Esophagus mucosa (tissue), 1 donor: ENCODE measurements around the gene RAF1. TPM values are rescaled to one million over a fixed set of nuclear protein-coding genes. Genes with fewer than 3 reads are reported as not detected.

Experiments
- ATAC-seq: fragments of 200-7000 bp; cut with Tn5 transposase; one replicate; pipeline ENCODE4 v1.9.1; 2020
- total RNA-seq: library from RNA; stranded (reverse); gene quantifications from one replicate; pipeline ENCODE4 v1.2.4, GENCODE V29; 2023
- donor health status: DM: yes; HTN: yes; CAD: no.

The RAF1 gene
- total RNA-seq, 1 donor from 2014 or later, result 57.3 TPM

- no peak for ATAC-seq
These were observed 73.8 kb downstream of the RAF1 start for GRCh38 chr3:12590096-12590495.

GRCh38 chr3:12588039-12589009 is 75.6 kb downstream of the RAF1 start:
- peak; percentile 31 for ATAC-seq

GRCh38 chr3:12586403-12586802 is 77.5 kb downstream of the RAF1 start:
- no peak for ATAC-seq

- ATAC-seq, result no peak
These were observed 77.9 kb downstream of the RAF1 start for GRCh38 chr3:12585970-12586369.

- ATAC-seq, result no peak
These were observed 78.7 kb downstream of the RAF1 start for GRCh38 chr3:12585181-12585580.

- ATAC-seq, result no peak
These were observed 79.8 kb downstream of the RAF1 start for GRCh38 chr3:12584083-12584482.

GRCh38 chr3:12583280-12583679 is 80.6 kb downstream of the RAF1 start:
- ATAC-seq, result no peak

GRCh38 chr3:12582730-12583129 is 81.2 kb downstream of the RAF1 start:
- ATAC-seq, result no peak

GRCh38 chr3:12579905-12580304 is 84.0 kb downstream of the RAF1 start:
- ATAC-seq, result peak; percentile 19

GRCh38 chr3:12579456-12579855 is 84.5 kb downstream of the RAF1 start:
- no peak for ATAC-seq

- no peak for ATAC-seq
These were observed 85.2 kb downstream of the RAF1 start for GRCh38 chr3:12578742-12579141.

GRCh38 chr3:12577379-12577778 is 86.5 kb downstream of the RAF1 start:
- no peak for ATAC-seq

- no peak for ATAC-seq
These were observed 89.3 kb downstream of the RAF1 start for GRCh38 chr3:12574661-12575060.

GRCh38 chr3:12574131-12574530 is 89.8 kb downstream of the RAF1 start:
- ATAC-seq, result no peak

- no peak for ATAC-seq
These were observed 91.9 kb downstream of the RAF1 start for GRCh38 chr3:12571986-12572385.

- ATAC-seq, result no peak
These were observed 94.1 kb downstream of the RAF1 start for GRCh38 chr3:12569836-12570235.

- peak; percentile 58 for ATAC-seq
These were observed 95.2 kb downstream of the RAF1 start for GRCh38 chr3:12568747-12569146.

- no peak for ATAC-seq
These were observed 96.9 kb downstream of the RAF1 start for GRCh38 chr3:12566976-12567375.

GRCh38 chr3:12562451-12562850 is 101.5 kb downstream of the RAF1 start:
- ATAC-seq, result no peak

GRCh38 chr3:12561397-12561796 is 102.5 kb downstream of the RAF1 start:
- no peak for ATAC-seq

- ATAC-seq, result no peak
These were observed 103.3 kb downstream of the RAF1 start for GRCh38 chr3:12560505-12561190.

GRCh38 chr3:12559520-12559919 is 104.4 kb downstream of the RAF1 start:
- no peak for ATAC-seq

- no peak for ATAC-seq
These were observed 105.2 kb downstream of the RAF1 start for GRCh38 chr3:12558706-12559105.
